ENCODE results near the gene CARM1. TPM values are rescaled to one million over a fixed set of nuclear protein-coding genes. Genes with fewer than 3 reads are reported as not detected.
"Not testable (repeated sequence)": the region's sequence is repeated elsewhere in the genome, so short reads cannot be mapped to it uniquely, and the experiment has no call there.

Gene CARM1
- total RNA-seq (2014; rRNA removed; shearing (Covaris generic)): 30.0 and 30.6 TPM in 2 replicates
- 30.8 and 34.0 TPM in 2 replicates for polyA plus RNA-seq (2014; cell fraction: nucleus; rRNA removed)

GRCh38 chr19:10870955-10871603 lies at the start of gene CARM1:
Gene CARM1 (plus strand): TSS chr19:10871553. CDS start chr19:10871703, 150 bp downstream.
- DNase-seq (ENCODE audit: extremely low read depth, low read depth): peak; percentile 94

- no peak for DNase-seq (ENCODE audit: extremely low read depth, low read depth)
Observed at GRCh38 chr19:10823690-10824089, 47.7 kb upstream of the CARM1 start.

DNA sequence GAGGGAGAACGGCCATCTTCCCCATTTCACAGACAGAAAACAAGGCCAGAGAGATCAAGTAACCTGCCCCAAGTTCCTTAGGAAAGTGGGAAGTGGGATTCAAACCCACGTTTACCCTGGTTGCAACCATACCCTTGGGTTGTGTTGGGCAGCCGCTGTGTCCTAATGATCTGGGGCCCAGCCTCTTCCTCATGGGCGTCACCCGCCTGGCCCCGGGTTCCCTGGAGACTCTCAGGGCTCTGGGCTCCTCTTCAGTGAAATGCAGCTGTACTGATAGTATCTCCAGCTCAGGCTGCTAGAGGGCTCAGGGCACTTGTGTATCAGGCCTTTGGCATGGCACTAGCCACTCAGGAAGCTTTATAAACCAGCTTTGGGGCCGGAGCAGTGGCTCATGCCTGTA lies 45.1 kb upstream of the CARM1 start:
- no peak for DNase-seq (ENCODE audit: extremely low read depth, low read depth)

GRCh38 chr19:10826846-10827245 lies 44.5 kb upstream of the CARM1 start:
- DNase-seq (ENCODE audit: extremely low read depth, low read depth): no peak

GRCh38 chr19:10828981-10829821 lies 42.2 kb upstream of the CARM1 start:
- no peak for DNase-seq (ENCODE audit: extremely low read depth, low read depth)

GRCh38 chr19:10829967-10830366 lies 41.4 kb upstream of the CARM1 start:
- no peak for DNase-seq (ENCODE audit: extremely low read depth, low read depth)

DNA sequence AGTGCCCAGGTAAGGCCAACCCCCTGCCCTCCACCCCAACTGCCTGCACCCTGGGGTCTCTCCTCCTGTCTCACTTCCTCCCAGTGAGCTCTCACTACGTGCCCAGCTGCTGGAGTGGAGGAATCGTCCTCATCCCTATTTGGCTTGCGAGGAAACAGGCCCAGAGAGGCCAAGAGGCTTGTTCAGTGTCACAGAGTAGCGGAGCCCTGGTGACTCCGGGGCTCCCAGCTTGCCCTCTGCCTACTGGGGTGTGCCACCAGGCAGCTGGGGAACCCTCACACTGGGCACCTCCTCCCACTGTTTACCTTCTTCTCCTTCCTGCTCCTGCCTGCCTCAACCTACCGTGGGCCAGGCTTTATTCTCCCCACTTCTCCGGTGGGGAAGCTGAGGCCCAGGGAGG lies 41.0 kb upstream of the CARM1 start:
- DNase-seq (ENCODE audit: extremely low read depth, low read depth): no peak

DNA sequence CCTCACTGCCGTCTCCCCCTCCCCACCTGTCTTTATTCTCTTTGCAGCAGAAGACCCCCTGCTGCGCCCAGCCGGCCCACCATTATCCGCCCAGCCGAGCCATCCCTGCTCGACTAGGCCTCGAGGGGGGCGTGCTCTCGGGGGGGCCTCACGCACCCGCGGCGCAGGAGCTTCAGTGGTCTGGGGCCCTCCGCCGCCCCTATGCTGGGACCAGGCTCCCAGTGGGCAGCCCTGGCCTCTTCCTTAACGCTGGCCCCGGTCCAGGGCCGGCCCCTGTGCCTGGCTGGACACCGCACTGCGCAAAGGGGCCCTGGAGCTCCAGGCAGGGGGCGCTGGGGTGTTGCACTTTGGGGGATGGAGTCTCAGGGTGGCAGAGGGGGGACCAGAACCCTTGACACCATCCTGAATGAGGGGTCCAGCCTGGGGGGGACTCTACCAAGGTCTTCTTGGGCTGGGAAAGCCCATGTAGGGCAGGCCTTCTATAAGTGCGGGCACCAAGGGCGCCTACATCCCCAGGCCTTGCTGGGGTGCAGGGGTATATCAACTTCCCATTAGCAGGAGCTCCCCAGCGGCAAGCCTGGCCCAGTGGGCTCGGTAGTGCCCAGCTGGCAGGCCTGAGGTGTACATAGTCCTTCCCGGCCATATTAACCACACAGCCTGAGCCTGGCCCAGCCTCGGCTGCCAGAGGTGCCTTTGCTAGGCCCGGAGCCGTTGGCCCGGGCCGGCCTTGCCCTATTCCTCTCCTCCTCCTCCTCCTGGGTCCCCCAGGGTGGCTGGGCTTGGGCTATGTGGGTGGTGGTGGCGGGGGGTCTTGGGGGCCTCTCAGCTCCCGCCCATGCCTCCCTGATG lies 40.2 kb upstream of the CARM1 start:
- no peak for DNase-seq (ENCODE audit: extremely low read depth, low read depth)

DNA sequence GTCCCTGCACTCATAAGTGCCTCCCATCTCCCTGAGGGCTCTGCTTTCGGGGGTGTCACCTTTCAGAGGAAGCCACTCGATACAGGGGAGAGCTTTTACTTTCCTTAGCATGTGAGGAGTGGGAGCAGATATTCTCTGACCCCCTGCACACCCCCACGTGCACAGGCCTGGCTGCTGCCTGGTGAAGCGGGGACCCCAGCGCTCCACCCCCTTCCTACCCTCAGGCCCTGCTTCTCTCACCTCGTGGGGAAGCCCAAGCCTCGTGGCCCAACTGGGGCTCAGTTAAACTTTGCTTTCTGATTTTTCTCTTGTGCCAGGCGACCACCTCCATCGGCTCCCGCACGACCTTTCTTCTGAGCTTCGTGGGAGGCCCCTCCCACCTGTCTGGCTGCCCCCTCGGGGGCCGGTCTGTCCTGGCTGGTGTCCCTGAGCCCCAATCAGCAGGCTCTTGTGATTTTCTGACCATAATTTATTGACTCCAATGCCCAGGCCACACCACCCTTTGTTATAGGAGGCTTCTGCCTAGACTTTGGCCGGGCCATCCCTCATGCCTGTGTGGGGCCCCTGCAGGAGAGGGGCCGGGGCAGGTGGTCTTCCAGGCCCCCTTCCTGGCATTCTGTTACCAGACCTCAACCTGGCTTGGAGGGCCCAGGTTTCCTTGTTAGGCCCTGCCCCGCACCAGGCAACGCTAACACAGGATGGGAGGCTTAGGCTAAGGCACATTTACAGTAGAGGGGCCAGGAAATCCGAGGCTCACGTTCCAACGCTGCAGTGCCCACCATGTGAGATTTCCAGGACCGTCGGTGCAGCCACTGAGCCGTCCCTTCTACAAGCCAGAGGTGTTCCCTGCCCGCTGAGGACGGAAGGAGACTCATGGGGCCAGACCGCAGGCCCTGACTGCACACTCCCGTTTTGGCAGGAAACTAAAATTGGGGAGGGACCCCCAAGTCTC lies 39.1 kb upstream of the CARM1 start:
- no peak for DNase-seq (ENCODE audit: extremely low read depth, low read depth)

GRCh38 chr19:10832939-10833296 lies 38.4 kb upstream of the CARM1 start:
- no peak for DNase-seq (ENCODE audit: extremely low read depth, low read depth)

DNA sequence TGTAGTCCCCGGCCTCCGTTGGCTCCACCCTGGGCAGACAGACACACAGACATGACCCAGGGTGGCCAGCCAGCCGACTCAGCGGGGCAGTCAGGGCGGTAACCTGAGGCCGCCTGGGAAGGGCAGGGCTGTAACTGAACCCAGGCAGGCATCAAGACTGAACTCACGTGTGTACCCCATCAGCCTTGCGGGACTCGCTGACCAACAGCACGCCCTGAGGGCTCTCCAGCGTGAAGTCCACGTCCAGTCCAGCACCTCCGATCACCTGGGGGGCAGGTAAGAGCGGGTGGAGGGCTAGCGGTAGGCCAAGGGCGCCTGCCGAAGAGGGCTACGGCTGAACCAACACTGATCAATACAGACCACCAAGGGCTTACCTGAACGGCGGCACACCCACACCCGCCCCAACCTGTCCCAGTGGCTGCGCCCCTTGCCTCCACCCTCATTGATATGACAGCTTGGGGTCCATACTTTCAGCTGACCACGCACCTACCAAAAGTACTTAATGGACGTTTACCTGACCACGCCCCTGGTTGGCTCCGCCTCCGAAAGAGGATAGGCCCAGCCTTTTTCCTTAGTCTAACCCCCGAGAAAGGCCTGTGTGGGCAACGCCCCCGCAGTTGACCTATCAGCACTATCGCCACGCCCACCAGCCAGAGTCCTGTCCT lies 36.1 kb upstream of the CARM1 start:
- DNase-seq (ENCODE audit: extremely low read depth, low read depth): no peak

GRCh38 chr19:10835754-10836478 lies 35.4 kb upstream of the CARM1 start, which contains the start of gene TMED1:
Gene TMED1 (minus strand): TSS chr19:10836212. CDS start chr19:10836191, 21 bp downstream.
- DNase-seq (ENCODE audit: extremely low read depth, low read depth): peak; percentile 98

DNA sequence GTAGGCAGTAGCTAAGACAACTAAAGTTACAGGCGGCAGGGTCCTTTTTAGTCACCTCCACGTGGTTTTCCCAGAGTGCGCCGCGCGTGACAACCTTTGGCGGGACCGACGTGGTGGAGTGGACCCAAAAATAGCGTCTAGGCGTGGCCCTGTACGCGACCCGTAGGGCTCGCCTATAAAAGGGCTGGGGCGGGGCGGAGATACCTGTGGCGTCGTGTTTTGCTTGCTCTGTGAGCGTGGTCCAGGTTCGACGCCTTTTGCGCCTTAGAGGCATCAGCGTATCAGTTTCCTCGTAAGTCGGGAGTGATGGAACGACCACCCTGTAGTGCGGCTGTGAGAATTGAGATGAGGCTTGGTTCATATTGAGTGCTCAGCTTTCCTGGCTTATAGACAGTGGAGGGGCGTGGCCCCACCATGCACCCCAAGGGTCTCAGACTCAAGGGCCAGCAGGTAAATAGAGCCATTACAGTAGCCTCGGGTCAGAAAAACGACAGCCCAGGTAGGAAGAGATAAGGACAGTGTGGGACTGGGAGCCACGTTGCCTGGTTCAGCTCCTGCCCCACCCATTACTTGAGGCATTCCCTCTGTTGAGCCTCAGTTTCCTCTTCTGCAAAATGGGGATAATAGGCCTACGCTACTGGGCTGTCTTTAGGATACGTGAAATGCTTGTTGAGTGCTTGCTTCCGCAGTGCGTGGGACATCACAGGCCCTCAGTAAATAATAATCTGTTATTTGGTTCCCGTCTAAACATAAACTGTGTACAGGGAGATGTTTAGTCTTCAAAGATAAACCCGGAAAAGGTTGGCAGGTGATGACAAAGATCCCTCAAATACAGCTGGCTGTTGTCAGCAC lies 34.6 kb upstream of the CARM1 start:
- no peak for DNase-seq (ENCODE audit: extremely low read depth, low read depth)

DNA sequence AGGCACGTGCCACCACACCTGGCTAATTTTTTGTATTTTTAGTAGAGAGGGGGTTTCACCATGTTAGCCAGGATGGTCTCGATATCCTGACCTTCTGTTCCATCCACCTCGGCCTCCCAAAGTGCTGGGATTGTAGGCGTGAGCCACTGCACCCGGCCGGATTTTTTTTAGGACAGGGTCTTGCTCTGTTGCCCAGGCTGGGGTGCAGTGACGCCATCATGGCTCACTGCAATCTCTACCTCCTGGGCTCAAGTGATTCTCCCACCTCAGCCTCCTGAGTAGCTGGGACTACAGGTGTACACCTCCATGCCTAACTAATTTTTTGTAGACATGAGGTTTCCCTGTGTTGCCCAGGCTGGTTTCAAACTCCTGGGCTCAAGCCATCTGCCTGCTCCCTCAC lies 33.7 kb upstream of the CARM1 start:
- DNase-seq (ENCODE audit: extremely low read depth, low read depth): not testable (repeated sequence)

- no peak for DNase-seq (ENCODE audit: extremely low read depth, low read depth)
Observed at GRCh38 chr19:10838377-10838776, 33.0 kb upstream of the CARM1 start.

DNA sequence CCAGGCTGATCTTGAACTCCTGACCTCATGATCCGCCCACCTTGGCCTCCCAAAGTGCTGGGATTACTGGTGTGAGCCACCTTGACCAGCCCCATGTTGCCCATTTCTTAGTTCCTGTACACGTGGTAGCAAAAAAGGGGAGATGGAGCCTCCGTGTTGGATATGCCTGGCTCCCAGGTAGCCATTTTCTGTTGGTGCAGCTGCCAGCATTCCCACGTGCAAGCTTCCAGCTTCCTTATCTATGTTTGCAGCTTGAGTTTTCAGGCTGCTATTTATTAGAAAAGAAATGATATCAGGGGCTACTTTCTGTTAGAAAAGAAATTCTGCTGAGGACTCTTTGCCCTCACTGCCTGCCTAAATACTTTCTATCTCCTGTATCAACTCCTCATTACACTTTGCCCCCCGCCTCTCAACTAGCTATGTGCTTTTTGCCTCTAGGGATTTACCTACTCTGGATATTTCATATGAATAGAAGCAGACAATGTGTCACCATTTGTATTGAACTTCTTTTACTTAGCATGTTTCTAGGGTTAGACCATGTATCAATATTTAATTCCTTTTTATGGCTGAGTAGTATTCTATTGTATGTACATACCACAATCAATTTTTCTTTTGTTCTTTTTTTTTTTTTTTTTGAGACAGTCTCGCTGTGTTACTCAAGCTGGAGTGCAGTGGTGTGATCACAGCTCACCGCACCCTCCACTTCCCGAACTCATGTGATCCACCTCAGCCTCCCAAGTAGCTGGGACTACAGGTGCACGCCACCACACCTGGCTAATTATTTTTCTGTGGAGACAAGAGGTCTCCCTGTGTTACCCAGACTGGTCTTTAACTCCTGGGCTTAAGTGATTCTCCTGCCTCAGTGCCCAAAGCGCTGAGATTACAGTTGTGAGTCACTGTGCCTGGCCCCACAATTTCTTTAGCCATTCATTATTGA lies 32.0 kb upstream of the CARM1 start:
- DNase-seq (ENCODE audit: extremely low read depth, low read depth): no peak

DNA sequence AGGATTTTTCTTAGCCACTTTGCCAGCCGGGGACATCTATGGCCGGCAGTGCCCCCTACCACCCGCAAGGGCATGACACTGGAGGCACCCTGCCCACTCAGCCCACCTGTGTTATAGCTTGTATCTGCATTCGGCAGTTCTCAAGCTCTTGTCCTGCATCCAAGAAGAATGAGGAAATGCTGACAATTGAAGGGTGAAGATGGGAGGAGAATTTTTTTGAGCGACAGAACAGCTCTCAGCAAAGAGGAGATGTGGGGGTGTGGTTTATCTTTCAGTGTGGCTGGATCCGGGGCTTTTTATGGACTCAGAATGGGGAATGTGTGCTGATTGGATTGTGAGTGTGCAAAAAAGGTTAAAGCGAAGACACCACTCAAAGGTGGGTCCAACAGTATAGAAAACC lies 28.6 kb upstream of the CARM1 start:
- no peak for DNase-seq (ENCODE audit: extremely low read depth, low read depth)

All from NCI-H460 (cell line).